CD4-positive, CD25-positive, alpha-beta regulatory T cell (primary cell): ENCODE results near the gene ARL10. TPM values are rescaled to one million over a fixed set of nuclear protein-coding genes. Genes with fewer than 3 reads are reported as not detected.

ENCODE experiments used
- ATAC-seq, 2 donors: fragments of 150-1000 bp; cut with Tn5 transposase; one replicate each; pipeline ENCODE4 v1.10.0; 2021; ENCODE audit warnings: low read depth in 2 of 2, moderate number of reproducible peaks in 2 of 2, moderate library complexity in 1 of 2
- DNase-seq, 3 donors: peaks; one replicate each; pipeline versions ENCODE4 v3.0.0 to v3.0.0-alpha.2; 2012 to 2022; ENCODE audit warnings: mixed read lengths in 1 of 3
- H3K27ac ChIP-seq: one replicate; pipeline ENCODE4 v1.7.0; 2013; ENCODE audit warnings: mild to moderate bottlenecking, low read length; ENCODE audit not compliant: insufficient read depth, poor library complexity, severe bottlenecking
- H3K27me3 ChIP-seq: one replicate; pipeline ENCODE4 v1.7.0; 2013; ENCODE audit warnings: low read length; ENCODE audit not compliant: control insufficient read depth, insufficient read depth
- H3K36me3 ChIP-seq: one replicate; pipeline ENCODE4 v1.7.0; 2013; ENCODE audit warnings: mild to moderate bottlenecking, low read length, moderate library complexity; ENCODE audit not compliant: control insufficient read depth, insufficient read depth
- H3K4me1 ChIP-seq: 2 replicates; pipeline ENCODE4 v1.7.0; 2013; ENCODE audit warnings: mild to moderate bottlenecking, low read length; ENCODE audit not compliant: insufficient read depth, control insufficient read depth, poor library complexity, severe bottlenecking
- H3K4me3 ChIP-seq: one replicate; pipeline ENCODE4 v1.7.0; 2013; ENCODE audit warnings: low read depth, mild to moderate bottlenecking, low read length, moderate library complexity
- H3K9me3 ChIP-seq, 2 experiments: 1 replicate in 1 of 2; 2 replicates in 1 of 2; pipeline ENCODE4 v1.7.0; 2013; ENCODE audit warnings: low read length in 2 of 2, mild to moderate bottlenecking in 1 of 2, moderate library complexity in 1 of 2; ENCODE audit not compliant: control insufficient read depth in 2 of 2
- H3K27ac Mint-ChIP-seq, 3 donors: one replicate each; pipeline ENCODE4 v1.8.0; 2020 to 2022; ENCODE audit warnings: mild to moderate bottlenecking in 3 of 3, mixed read lengths in 3 of 3, moderate library complexity in 2 of 3
- H3K27me3 Mint-ChIP-seq: one replicate; pipeline ENCODE4 v1.8.0; 2022; ENCODE audit warnings: mild to moderate bottlenecking, mixed read lengths
- H3K36me3 Mint-ChIP-seq: one replicate; pipeline ENCODE4 v1.8.0; 2020; ENCODE audit warnings: mixed read lengths
- H3K4me1 Mint-ChIP-seq, 4 donors: one replicate each; pipeline ENCODE4 v1.8.0; 2020 to 2022; ENCODE audit warnings: mixed read lengths in 4 of 4, mild to moderate bottlenecking in 1 of 4
- H3K4me3 Mint-ChIP-seq, 4 donors: one replicate each; pipeline ENCODE4 v1.8.0; 2020 to 2022; ENCODE audit warnings: mild to moderate bottlenecking in 4 of 4, mixed read lengths in 4 of 4, moderate library complexity in 3 of 4
- H3K9me3 Mint-ChIP-seq, 7 donors: one replicate each; pipeline ENCODE4 v1.8.0; 2020 to 2022; ENCODE audit warnings: mixed read lengths in 7 of 7, mild to moderate bottlenecking in 3 of 7, moderate library complexity in 2 of 7
- polyA plus RNA-seq, 4 donors: library from polyadenylated mRNA; unstranded; fragments of 300-500 nt; fragmentation: Illumina TruSeq; gene quantifications; one replicate each; pipeline ENCODE4 v1.2.3, GENCODE V29; 2021
- total RNA-seq: library from RNA; stranded (reverse); gene quantifications from one replicate; pipeline ENCODE4 v1.2.3, GENCODE V29; 2022

Gene ARL10, protein sequence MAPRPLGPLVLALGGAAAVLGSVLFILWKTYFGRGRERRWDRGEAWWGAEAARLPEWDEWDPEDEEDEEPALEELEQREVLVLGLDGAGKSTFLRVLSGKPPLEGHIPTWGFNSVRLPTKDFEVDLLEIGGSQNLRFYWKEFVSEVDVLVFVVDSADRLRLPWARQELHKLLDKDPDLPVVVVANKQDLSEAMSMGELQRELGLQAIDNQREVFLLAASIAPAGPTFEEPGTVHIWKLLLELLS
- total RNA-seq (4.8 TPM), polyA plus RNA-seq (1 to 10 TPM; 1.6 to 2.3 (median 2.1) TPM)

DNA sequence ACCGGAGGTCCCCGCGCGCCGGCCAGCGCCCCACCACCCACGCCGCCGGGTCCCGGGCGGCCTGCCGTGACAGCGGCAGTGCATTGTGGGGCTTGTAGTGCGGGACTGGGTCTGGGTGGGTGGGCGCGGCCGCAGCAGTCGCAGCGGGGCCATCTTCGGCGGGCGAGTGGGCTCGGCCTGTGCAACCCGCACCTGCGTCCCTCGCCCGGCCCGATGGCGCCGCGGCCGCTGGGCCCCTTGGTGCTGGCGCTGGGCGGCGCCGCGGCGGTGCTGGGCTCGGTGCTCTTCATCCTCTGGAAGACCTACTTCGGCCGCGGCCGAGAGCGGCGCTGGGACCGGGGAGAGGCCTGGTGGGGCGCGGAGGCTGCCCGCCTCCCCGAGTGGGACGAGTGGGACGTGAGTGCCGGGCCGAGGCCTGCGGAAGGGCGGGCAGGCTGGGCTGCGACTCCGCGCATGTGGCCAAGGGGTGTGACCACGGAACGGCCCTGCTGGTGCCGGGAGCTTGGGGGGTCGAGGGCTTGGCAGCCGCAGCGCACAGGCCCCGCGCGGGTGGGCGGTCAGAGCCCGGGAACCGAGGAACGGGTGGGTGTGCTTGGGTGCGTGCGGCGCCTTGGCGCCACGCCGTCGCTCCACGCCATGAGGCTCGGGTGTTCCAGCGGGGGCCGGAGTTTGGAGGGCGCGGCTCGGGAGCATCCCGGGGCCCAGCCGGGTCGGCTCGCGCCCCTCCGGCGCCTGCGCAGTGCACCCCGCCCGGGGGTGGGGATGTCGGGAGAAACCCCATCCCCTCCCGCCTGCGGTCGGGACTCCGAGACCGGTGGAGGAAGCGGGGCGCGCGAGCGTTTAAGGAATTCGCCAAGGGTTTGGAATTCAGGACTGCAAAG lies at the start of gene ARL10:
Gene ARL10 (plus strand): TSS at position 137 of the 881 bp plus-strand sequence. CDS start 77 bp downstream, at position 214.
- H3K36me3 Mint-ChIP-seq: peaks cover 14% of the 10 kb centered on the region
- H3K27me3 Mint-ChIP-seq: no peaks in the 10 kb centered on the region
- peak in 1 of 2 donors; percentile 17 for ATAC-seq
- Histone ChIP-seq H3K27ac (peak within 1 kb of the TSS; percentile 51), H3K27me3 (no peaks in the 10 kb centered on the region), H3K4me1 (peaks cover 31% of the 10 kb centered on the region), H3K4me3 (peak within 1 kb of the TSS; percentile 77), H3K9me3 (no peaks in the 10 kb centered on the region), H3K36me3 (peaks cover 5% of the 10 kb centered on the region)
- DNase-seq: peak; percentile 46 to 58 (median 54)
- H3K4me1 Mint-ChIP-seq: peaks cover 0 to 36% (median 16%) of the 10 kb centered on the region in 4 donors
- peak within 1 kb of the TSS; percentile 79 to 89 (median 83) for H3K27ac Mint-ChIP-seq
- peak within 1 kb of the TSS; percentile 86 to 95 (median 88) for H3K4me3 Mint-ChIP-seq
- H3K9me3 Mint-ChIP-seq: no peaks in the 10 kb centered on the region

DNA sequence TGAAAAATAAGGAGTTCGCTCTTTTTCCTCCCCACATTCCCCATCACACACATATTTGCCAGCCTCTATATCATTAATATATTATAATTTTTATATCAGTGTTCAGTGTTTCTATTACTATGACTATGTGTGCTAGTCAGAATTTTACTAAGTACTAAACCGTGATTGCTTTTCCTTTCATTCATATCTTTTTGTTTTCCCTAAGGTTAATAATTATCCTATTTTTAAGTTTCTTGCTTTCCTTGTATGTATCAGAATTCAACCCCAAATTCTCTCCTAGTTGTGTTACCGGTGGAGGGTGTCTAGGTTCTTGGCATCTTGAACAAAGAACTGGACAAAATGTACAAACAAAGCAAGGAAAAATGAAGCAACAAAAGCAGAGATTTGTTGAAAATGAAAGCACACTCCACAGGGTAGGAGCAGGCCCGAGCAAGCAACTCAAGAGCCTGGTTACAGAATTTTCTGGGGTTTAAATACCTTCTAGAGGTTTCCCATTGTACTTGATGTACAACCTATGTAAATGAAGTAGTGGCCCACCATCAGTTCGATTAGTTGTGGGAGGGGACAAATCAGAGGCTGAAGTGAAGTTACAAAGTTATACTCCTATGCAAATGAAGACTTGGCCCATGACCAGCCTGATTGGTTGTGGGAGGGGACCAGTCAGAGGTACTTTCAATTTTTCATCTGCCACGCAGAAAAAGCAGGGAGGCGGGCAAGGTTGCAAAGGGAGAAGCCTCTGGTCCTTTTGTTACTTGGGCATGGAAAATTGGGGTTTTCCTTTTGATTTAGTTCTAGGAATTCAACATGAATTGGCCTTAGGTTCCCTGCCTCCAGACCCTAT lies 47.5 kb upstream of the ARL10 start:
- no peak for DNase-seq
- no peak overlapping the region for H3K4me3 ChIP-seq
- no peaks in the 10 kb centered on the region for H3K9me3 ChIP-seq
- Mint-ChIP-seq H3K27me3 (no peaks in the 10 kb centered on the region), H3K27ac (peak overlapping the region in 2 of 3 donors; percentile 6 to 24), H3K36me3 (peaks cover 26% of the 10 kb centered on the region), H3K4me1 (peaks cover 0 to 4% (median 0%) of the 10 kb centered on the region in 4 donors), H3K9me3 (peaks cover 0 to 1% (median 0%) of the 10 kb centered on the region in 7 donors), H3K4me3 (no peak overlapping the region)
- H3K27me3 ChIP-seq: no peaks in the 10 kb centered on the region
- H3K36me3 ChIP-seq: peaks cover 17% of the 10 kb centered on the region
- H3K27ac ChIP-seq: no peak overlapping the region
- H3K4me1 ChIP-seq: no peaks in the 10 kb centered on the region
- ATAC-seq: no peak

DNA sequence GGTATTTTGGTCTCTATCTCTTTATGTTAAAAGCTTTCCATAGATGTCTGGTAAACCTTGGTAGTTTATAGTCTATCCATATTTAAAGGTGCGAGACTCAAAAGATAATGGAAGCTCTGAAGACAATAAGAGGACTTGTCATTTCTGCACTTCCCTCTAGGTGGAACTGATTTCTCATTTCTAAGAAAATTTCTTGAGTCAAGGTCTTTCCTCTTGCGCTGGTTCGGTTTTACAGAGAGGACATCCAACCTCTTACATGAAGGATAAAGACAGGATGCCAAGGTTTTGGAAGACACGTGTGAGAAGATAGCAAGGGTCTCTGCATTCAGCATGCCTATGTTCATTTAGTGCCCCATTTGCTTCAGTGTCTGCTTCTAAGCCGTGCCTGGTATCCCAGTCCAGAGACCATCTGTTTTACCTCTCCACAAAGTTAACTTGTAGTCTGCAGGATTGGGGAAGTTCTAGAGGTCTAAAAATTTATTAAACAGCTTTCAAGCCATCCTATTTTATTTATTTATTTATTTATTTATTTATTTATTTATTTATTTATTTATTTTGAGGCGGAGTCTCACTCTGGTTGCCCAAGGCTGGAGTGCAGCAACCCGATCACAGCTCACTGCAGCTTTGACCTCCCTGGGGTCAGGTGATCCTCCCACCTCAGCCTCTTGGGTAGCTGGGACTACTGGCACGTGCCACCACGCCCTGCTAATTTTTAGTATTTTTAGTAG lies 45.3 kb upstream of the ARL10 start:
- Mint-ChIP-seq H3K27ac (no peak overlapping the region), H3K27me3 (no peaks in the 10 kb centered on the region), H3K36me3 (peaks cover 17% of the 10 kb centered on the region), H3K9me3 (peaks cover 0 to 1% (median 0%) of the 10 kb centered on the region in 7 donors), H3K4me1 (peaks cover 0 to 4% (median 0%) of the 10 kb centered on the region in 4 donors), H3K4me3 (peak overlapping the region in 1 of 4 donors; percentile 15)
- peaks cover 21% of the 10 kb centered on the region for H3K36me3 ChIP-seq
- H3K4me3 ChIP-seq: no peak overlapping the region
- peak in 1 of 3 donors; percentile 29 for DNase-seq
- no peaks in the 10 kb centered on the region for H3K27me3 ChIP-seq
- no peaks in the 10 kb centered on the region for H3K9me3 ChIP-seq
- ATAC-seq: no peak
- no peaks in the 10 kb centered on the region for H3K4me1 ChIP-seq
- H3K27ac ChIP-seq: no peak overlapping the region

DNA sequence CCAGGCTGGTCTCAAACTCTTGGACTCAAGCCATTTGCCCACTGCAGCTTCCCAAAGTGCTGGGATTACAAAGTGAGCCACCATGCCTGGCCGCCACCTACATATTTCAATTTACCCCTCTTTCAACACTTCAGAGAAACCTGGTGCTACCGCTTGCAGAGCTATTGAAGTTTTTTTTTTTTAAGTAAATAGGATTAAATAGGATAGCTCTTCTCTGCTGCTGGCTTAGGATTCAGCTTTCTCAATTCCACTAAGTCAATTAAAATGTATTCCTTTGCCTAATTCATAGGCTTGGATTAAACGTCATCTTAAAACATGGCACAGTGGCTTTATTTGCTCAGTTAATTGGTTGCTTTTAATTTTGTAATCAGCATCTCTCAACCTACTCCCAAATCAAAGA lies 44.7 kb upstream of the ARL10 start:
- H3K27ac Mint-ChIP-seq: no peak overlapping the region
- Histone ChIP-seq H3K4me1 (no peaks in the 10 kb centered on the region), H3K4me3 (no peak overlapping the region), H3K27me3 (no peaks in the 10 kb centered on the region), H3K27ac (no peak overlapping the region), H3K36me3 (peaks cover 21% of the 10 kb centered on the region), H3K9me3 (no peaks in the 10 kb centered on the region)
- H3K4me3 Mint-ChIP-seq: no peak overlapping the region
- H3K4me1 Mint-ChIP-seq: peaks cover 0 to 2% (median 0%) of the 10 kb centered on the region in 4 donors
- no peaks in the 10 kb centered on the region for H3K27me3 Mint-ChIP-seq
- peaks cover 0 to 1% (median 0%) of the 10 kb centered on the region in 7 donors for H3K9me3 Mint-ChIP-seq
- DNase-seq: no peak
- H3K36me3 Mint-ChIP-seq: peaks cover 14% of the 10 kb centered on the region
- ATAC-seq: no peak

DNA sequence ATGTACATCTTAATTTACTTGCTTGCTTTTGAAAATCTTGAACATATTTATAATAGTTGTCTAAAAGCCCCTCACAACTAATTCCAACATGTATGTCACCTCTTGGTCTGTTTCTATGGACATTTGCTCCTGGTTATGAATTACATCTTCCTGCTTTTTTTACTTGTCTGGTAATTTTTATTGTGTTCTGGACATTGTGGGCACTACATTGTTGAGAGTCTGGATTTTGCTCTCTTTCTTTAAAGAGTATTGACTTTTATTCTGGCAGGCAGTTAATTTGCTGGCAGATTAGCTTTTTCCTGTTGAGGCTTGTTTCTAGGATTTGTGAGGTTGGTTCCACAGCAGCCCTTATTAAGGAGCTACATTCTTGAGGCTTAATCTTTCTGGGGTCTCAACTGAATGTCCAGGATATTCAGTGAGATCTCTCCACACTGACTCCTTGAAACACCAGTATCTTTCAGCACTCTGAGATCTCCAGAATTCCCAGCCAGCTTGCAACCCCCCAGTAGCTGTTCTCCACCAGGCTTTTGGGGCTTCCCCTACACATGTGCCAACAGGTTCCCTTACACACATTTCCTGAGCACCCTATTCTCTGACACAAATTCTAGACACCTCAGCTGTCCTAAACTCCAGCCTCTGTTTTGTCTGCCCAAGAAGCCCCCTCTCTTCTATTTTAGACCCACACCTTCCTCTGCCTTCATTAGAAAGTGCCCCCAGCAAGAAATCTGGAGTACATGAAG lies 31.1 kb upstream of the ARL10 start:
- H3K4me1 ChIP-seq: no peaks in the 10 kb centered on the region
- no peak overlapping the region for H3K27ac Mint-ChIP-seq
- H3K36me3 ChIP-seq: peaks cover 21% of the 10 kb centered on the region
- H3K27ac ChIP-seq: no peak overlapping the region
- peaks cover 6 to 10% of the 10 kb centered on the region in 2 experiments for H3K9me3 ChIP-seq
- ATAC-seq: no peak
- no peaks in the 10 kb centered on the region for H3K27me3 Mint-ChIP-seq
- no peak for DNase-seq
- peaks cover 0 to 7% (median 2%) of the 10 kb centered on the region in 7 donors for H3K9me3 Mint-ChIP-seq
- H3K4me3 ChIP-seq: no peak overlapping the region
- H3K4me1 Mint-ChIP-seq: peaks cover 0 to 5% (median 0%) of the 10 kb centered on the region in 4 donors
- H3K36me3 Mint-ChIP-seq: peaks cover 35% of the 10 kb centered on the region
- peak overlapping the region in 1 of 4 donors; percentile 36 for H3K4me3 Mint-ChIP-seq
- no peaks in the 10 kb centered on the region for H3K27me3 ChIP-seq

DNA sequence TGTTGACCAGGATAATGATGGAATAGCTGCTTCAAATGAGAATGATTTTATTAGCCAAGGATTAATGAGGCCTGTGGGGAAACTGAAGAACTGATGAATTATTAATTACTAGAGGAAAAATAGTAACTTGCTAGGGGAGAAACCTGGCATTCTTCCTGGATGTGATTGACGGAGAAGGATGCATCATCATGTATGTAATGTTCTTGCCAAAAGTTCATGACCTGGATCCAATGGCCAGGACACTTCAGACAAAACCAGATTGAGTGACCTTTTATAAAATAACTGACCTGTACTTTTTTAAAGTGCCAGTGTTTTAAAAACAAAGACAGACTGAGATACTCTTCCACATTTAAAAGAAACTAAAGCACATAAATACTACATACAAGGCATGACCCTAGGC lies 27.4 kb upstream of the ARL10 start:
- H3K4me3 Mint-ChIP-seq: no peak overlapping the region
- H3K4me1 Mint-ChIP-seq: peaks cover 0 to 5% (median 0%) of the 10 kb centered on the region in 4 donors
- ATAC-seq (no peak), DNase-seq (no peak)
- peaks cover 6 to 10% of the 10 kb centered on the region in 2 experiments for H3K9me3 ChIP-seq
- H3K4me1 ChIP-seq: no peaks in the 10 kb centered on the region
- peaks cover 0 to 7% (median 2%) of the 10 kb centered on the region in 7 donors for H3K9me3 Mint-ChIP-seq
- peak overlapping the region in 1 of 3 donors; percentile 67 for H3K27ac Mint-ChIP-seq
- no peak overlapping the region for H3K27ac ChIP-seq
- H3K27me3 Mint-ChIP-seq: no peaks in the 10 kb centered on the region
- H3K36me3 ChIP-seq: peaks cover 21% of the 10 kb centered on the region
- H3K27me3 ChIP-seq: no peaks in the 10 kb centered on the region
- no peak overlapping the region for H3K4me3 ChIP-seq
- peaks cover 32% of the 10 kb centered on the region for H3K36me3 Mint-ChIP-seq
